GM18526 (cell line): Measurements from ENCODE around the gene ADD2.

Source experiments
- POLR2A ChIP-seq: IDR thresholded peaks from 3 replicates; pipeline ENCODE4 v1.6.1; 2011; ENCODE audit not compliant: insufficient read length; ENCODE audit errors: extremely low read depth

The ADD2 gene

DNA sequence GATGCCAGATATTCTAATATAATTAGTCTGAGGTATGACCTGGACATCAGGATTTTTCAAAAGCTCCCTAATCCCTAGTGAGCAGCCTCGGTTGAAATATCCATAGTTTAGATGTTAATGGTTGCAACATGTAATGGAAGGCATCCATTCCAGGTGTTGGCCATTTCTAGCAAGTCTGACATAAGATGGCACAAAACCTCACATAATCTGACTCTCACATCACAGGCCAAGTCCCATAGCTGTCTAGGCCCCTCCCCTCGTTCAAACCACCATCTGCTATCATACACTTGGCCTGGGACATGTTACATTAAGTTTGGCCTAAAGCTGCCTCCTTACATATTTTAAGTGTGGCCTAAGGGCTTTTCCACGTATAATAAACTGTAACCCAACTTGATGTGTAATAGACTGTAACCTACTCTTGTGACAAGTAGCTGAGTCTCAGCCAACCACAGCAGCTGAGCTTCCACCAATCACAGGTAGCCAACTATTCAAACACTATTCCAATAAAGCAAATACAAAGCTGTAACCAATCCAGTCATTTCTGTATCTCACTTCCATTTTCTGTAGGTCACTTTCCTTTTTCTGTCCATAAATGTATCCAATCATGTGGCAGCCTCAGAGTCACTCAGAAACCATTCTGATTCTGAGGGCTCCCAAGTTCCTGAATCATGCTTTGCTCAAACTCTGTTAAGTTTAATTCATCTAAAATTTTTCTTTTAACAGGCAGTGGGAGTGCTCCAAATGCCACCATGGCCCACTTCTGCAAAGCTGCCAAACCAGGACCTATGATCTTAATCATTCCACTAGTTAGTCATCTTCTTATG is 59.4 kb downstream of the ADD2 start:
- TF ChIP-seq POLR2A, result no peak

- no peak for TF ChIP-seq POLR2A
Measured at GRCh38 chr2:70707706-70708105, 60.3 kb downstream of the ADD2 start.

GRCh38 chr2:70706026-70706795 is 61.8 kb downstream of the ADD2 start:
- no peak for TF ChIP-seq POLR2A

DNA sequence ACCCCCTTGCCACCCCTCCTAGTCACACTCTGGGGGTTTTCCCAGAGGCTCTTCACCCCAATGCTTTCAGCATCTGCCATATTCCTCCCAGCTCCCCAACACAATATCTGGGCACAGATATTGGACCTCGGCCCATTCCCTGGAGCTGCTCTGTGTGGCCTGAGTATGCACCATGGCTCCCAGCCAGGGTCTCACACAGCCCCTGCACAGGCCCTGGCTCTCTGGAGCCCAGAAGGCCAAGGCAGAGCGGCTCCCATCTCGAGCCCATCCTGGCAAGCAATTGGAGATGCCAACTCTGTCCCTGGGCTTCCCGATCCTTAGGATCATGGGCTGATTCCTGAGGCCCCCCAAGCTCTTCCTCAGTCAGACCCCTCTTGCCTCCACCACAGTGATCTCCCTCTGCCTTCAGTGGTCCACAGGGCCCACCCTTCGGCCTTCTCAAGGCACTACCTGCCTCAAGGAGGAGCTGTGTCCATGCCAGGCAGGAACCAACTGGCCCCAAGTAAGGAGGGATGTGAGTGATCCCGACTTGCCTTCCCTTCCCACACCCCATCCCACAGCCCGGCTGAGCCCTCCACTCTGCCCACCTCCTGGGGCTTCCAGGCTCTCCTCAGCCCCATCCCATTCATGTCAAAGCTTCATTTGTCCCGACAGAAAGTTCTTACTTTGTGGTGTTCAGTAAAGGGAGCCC is 62.7 kb downstream of the ADD2 start:
- TF ChIP-seq POLR2A, result no peak

DNA sequence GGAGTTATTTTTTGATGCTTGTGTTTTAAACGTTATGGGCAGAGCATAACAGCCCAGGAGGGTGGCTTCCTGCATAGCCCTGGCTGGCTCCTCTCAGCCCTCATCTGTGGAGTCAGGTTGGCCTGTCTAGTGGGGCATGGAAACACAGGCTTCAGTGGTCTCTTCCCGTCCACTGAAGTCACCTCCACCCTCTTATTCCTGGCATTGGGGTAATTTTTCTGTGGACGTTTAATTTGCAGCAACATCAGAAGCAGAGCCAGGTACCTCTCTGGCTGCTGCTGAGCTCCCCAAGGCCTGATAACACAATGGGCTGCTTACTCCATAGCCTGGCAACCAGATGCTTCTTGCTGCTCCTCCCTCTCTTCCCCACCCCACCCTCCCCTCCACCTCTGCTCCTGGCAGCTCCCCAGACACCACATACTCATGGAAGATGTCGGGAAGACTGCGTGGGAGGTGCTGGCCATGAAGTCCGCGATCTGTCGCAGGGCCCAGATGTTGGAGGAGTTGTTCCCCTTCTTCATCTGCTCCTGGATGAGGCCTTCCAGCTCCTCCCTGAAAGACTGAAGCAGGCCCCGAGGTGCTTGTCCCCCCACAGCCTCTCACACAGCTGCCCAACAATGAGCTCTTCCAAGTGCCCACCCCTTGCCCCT is 64.0 kb downstream of the ADD2 start:
- no peak for TF ChIP-seq POLR2A

DNA sequence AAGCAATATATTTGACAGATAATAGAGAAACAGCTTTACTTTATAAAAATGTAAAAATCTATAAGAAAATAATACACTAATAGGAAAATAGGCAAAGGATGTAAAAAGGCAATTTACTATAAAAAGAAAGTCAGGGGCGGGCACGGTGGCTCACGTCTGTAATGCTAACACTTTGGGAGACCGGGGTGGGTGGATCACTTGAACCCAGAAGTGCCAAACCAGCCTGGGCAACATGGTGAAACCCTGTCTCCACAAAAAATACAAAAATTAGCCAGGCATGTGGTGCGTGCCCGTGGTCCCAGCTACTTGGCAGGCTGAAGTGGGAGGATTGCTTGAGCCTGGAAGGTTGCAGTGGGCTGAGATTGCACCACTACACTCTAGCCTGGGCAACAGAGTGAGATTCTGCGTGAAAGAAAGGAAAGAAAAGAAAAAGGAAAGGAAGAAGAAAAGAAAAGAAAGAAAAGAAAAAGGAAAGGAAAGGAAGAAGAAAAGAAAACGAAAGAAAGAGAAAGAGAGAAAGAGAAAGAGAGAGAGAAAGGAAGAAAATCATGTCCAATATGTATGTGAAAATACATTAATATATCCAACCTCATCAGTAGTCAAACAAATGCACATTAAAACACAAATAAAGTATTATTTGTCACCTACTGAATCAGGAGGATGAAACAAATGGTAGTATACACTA is 65.1 kb downstream of the ADD2 start:
- TF ChIP-seq POLR2A, result no peak

- TF ChIP-seq POLR2A, result no peak
Measured at GRCh38 chr2:70698847-70699246, 69.2 kb downstream of the ADD2 start.

GRCh38 chr2:70697603-70698383 is 70.2 kb downstream of the ADD2 start:
- TF ChIP-seq POLR2A, result no peak

GRCh38 chr2:70696142-70696541 is 71.9 kb downstream of the ADD2 start:
- no peak for TF ChIP-seq POLR2A

DNA sequence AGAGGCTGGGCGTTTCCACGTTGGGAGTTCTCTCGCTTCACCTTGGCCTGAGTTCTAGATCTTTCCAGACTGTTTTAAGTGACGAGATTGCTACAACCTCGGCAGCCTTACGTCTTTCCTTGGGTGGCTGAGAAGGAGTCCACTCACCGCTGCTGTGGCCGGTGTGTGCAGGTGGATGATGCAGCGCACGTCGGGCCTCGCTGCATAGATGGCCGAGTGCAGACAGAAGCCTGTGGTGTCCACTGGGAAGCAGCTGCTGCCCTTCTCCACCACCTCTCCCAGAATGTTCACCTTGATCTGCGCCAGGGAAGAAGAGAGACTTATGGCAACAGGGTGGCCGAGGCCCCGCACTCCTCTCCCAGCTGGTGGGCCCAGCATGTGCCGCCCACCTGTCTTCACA is 75.7 kb downstream of the ADD2 start:
- no peak for TF ChIP-seq POLR2A

GRCh38 chr2:70691497-70692140 is 76.4 kb downstream of the ADD2 start:
- TF ChIP-seq POLR2A, result no peak

- TF ChIP-seq POLR2A, result no peak
Measured at GRCh38 chr2:70690846-70691245, 77.2 kb downstream of the ADD2 start.

DNA sequence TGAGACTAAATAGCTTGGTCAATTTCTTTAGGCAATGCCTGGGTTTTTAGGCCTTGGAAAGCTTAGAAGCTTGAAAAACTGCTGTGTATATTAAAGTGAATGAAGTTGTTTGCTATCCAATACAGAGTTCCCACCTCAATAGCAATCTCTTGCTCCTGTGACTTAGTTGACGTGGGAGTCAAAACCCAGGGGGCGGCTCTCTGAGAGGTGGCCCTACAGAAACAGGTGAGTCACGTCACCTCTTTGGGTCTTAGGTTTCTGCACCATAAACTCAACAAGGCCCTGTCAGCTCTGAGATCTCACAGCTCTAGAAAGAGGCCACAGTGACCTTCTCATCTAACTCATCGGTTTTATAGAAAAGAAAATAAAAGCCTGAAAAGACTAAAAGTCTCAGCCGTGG is 79.6 kb downstream of the ADD2 start:
- TF ChIP-seq POLR2A, result no peak

- TF ChIP-seq POLR2A, result no peak
Measured at GRCh38 chr2:70687461-70687795, 80.6 kb downstream of the ADD2 start.
